ENCODE measurements around the gene MTERF4. TPM values are rescaled to one million over a fixed set of nuclear protein-coding genes. Genes with fewer than 3 reads are reported as not detected.
A peak's percentile ranks its signal among the peaks of the same experiment; 100 is the strongest.

The MTERF4 gene
- total and polyA plus RNA-seq, 10 of the 15 experiments (the other 5 are each of a cell fraction or from before 2014, with no cell fraction given) = 36.7 to 69.1 (median 45.5) TPM

GRCh38 chr2:241112592-241112991 is 10.5 kb upstream of the MTERF4 start (continued):
- TF ChIP-seq, protein P1, sequence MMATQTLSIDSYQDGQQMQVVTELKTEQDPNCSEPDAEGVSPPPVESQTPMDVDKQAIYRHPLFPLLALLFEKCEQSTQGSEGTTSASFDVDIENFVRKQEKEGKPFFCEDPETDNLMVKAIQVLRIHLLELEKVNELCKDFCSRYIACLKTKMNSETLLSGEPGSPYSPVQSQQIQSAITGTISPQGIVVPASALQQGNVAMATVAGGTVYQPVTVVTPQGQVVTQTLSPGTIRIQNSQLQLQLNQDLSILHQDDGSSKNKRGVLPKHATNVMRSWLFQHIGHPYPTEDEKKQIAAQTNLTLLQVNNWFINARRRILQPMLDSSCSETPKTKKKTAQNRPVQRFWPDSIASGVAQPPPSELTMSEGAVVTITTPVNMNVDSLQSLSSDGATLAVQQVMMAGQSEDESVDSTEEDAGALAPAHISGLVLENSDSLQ (IDR thresholded peaks at IDR 0.05) = no peak
- TF ChIP-seq CBFB (IDR thresholded peaks at IDR 0.05; ENCODE audit: low read depth) (0 out of 2 replicates have a peak, but pooled peaks have one; percentile 28), RCOR1 (conservative IDR thresholded peaks at IDR 0.05; ENCODE audit: low read depth, low read length) (no peak), JUND (IDR thresholded peaks at IDR 0.05; ENCODE audit: low read depth, low read length) (no peak), TARDBP (IDR thresholded peaks at IDR 0.05; ENCODE audit: borderline replicate concordance) (no peak), SMAD5 (IDR thresholded peaks at IDR 0.05; ENCODE audit: low read depth) (no peak), BACH1 (IDR thresholded peaks at IDR 0.05; ENCODE audit: borderline replicate concordance) (no peak), IRF5 (IDR thresholded peaks at IDR 0.05; ENCODE audit: borderline replicate concordance) (peak; percentile 47; the same call in 1 of the 2 replicates), ZZZ3 (IDR thresholded peaks at IDR 0.05; ENCODE audit: control insufficient read depth, insufficient read length, low read depth) (no peak), PAX5 (IDR thresholded peaks at IDR 0.05; ENCODE audit: borderline replicate concordance, low read depth, low read length) (peak; percentile 50; the same call in 1 of the 2 replicates), PML (IDR thresholded peaks at IDR 0.05; ENCODE audit: low read length) (no peak), TCF12 (IDR thresholded peaks at IDR 0.05; ENCODE audit: low read depth, low read length) (no peak), SREBF2 (IDR thresholded peaks at IDR 0.05; ENCODE audit: low read length) (no peak), RAD51 (IDR thresholded peaks at IDR 0.05) (no peak), EGR1 (IDR thresholded peaks at IDR 0.05; ENCODE audit: borderline replicate concordance in 1 of 2, low read depth in 2 of 2, low read length in 2 of 2) (peak in 1 of 2 experiments; percentile 10; a peak in 1 of 3 replicates), SMC3 (IDR thresholded peaks at IDR 0.05; ENCODE audit: borderline replicate concordance, low read length) (no peak), SPI1 (IDR thresholded peaks at IDR 0.05; ENCODE audit: borderline replicate concordance, insufficient read depth, low read depth, low read length) (no peak), MTA3 (IDR thresholded peaks at IDR 0.05; ENCODE audit: borderline replicate concordance, low read length) (no peak), CBX5 (IDR thresholded peaks at IDR 0.05; ENCODE audit: low read depth) (no peak), HDAC2 (IDR thresholded peaks at IDR 0.05) (no peak), POLR2AphosphoS5 (IDR thresholded peaks at IDR 0.05; ENCODE audit: low read length) (peak; percentile 49), ZBED1 (IDR thresholded peaks at IDR 0.05; ENCODE audit: borderline replicate concordance) (no peak; the same call in 1 of the 2 replicates), ZNF217 (IDR thresholded peaks at IDR 0.05) (no peak), SUZ12 (IDR thresholded peaks at IDR 0.05; ENCODE audit: unreplicated experiment) (no peak), SRF (IDR thresholded peaks at IDR 0.05; ENCODE audit: low read depth in 2 of 2, low read length in 2 of 2) (no peak), POLR2AphosphoS2 (IDR thresholded peaks at IDR 0.05; ENCODE audit: low read depth, low read length) (0 out of 2 replicates have a peak, but pooled peaks have one; percentile 28)
- TF ChIP-seq, protein P2, sequence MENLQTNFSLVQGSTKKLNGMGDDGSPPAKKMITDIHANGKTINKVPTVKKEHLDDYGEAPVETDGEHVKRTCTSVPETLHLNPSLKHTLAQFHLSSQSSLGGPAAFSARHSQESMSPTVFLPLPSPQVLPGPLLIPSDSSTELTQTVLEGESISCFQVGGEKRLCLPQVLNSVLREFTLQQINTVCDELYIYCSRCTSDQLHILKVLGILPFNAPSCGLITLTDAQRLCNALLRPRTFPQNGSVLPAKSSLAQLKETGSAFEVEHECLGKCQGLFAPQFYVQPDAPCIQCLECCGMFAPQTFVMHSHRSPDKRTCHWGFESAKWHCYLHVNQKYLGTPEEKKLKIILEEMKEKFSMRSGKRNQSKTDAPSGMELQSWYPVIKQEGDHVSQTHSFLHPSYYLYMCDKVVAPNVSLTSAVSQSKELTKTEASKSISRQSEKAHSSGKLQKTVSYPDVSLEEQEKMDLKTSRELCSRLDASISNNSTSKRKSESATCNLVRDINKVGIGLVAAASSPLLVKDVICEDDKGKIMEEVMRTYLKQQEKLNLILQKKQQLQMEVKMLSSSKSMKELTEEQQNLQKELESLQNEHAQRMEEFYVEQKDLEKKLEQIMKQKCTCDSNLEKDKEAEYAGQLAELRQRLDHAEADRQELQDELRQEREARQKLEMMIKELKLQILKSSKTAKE (IDR thresholded peaks at IDR 0.05; ENCODE audit: low read depth, poor library complexity, severe bottlenecking) = no peak
- TF ChIP-seq, protein P3, sequence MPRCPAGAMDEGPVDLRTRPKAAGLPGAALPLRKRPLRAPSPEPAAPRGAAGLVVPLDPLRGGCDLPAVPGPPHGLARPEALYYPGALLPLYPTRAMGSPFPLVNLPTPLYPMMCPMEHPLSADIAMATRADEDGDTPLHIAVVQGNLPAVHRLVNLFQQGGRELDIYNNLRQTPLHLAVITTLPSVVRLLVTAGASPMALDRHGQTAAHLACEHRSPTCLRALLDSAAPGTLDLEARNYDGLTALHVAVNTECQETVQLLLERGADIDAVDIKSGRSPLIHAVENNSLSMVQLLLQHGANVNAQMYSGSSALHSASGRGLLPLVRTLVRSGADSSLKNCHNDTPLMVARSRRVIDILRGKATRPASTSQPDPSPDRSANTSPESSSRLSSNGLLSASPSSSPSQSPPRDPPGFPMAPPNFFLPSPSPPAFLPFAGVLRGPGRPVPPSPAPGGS (IDR thresholded peaks at IDR 0.05; ENCODE audit: borderline replicate concordance, insufficient read depth, low read depth, low read length, poor library complexity, severe bottlenecking) = no peak
